GM19438 (cell line): ENCODE data around the gene DCHS1.

Experiments used
- ATAC-seq: cut with Tn5 transposase; IDR thresholded peaks from one replicate; pipeline ENCODE4 v1.9.1; 2021; ENCODE audit warnings: low read depth; ENCODE audit not compliant: unreplicated experiment

Gene DCHS1

GRCh38 chr11:6613496-6613895 is 42.1 kb downstream of the DCHS1 start:
- no peak for ATAC-seq

- peak; percentile 88 for ATAC-seq
Measured at GRCh38 chr11:6612213-6613041, 43.2 kb downstream of the DCHS1 start, which contains the start of gene TAF10. Gene TAF10 (minus strand): TSS chr11:6612216. CDS start chr11:6612189, 27 bp downstream.

- ATAC-seq: no peak
Measured at GRCh38 chr11:6611963-6612212, 43.7 kb downstream of the DCHS1 start.

GRCh38 chr11:6611092-6611962 is 44.3 kb downstream of the DCHS1 start:
- ATAC-seq: peak; percentile 7

- no peak for ATAC-seq
Measured at GRCh38 chr11:6610591-6610990, 45.0 kb downstream of the DCHS1 start.

- ATAC-seq: no peak
Measured at GRCh38 chr11:6609502-6610015, 46.0 kb downstream of the DCHS1 start.

- ATAC-seq: no peak
Measured at GRCh38 chr11:6608726-6609501, 46.7 kb downstream of the DCHS1 start.

GRCh38 chr11:6608011-6608410 is 47.6 kb downstream of the DCHS1 start:
- no peak for ATAC-seq

- no peak for ATAC-seq
Measured at GRCh38 chr11:6607190-6607795, 48.3 kb downstream of the DCHS1 start.

- ATAC-seq: peak; percentile 58
Measured at GRCh38 chr11:6606471-6607189, 49.0 kb downstream of the DCHS1 start.

- no peak for ATAC-seq
Measured at GRCh38 chr11:6604790-6605189, 50.8 kb downstream of the DCHS1 start.

- ATAC-seq: peak; percentile 49
Measured at GRCh38 chr11:6604081-6604626, 51.5 kb downstream of the DCHS1 start.

GRCh38 chr11:6603287-6604080 is 52.1 kb downstream of the DCHS1 start, which contains the start of the genes ILK and RRP8:
Gene ILK (plus strand): TSS chr11:6603774. CDS start chr11:6604272, 498 bp downstream.
Gene RRP8 (minus strand): TSS chr11:6603616. CDS start chr11:6603502, 114 bp downstream.
- ATAC-seq: peak; percentile 61

GRCh38 chr11:6602096-6602940 is 53.3 kb downstream of the DCHS1 start:
- no peak for ATAC-seq

GRCh38 chr11:6601041-6601461 is 54.6 kb downstream of the DCHS1 start:
- no peak for ATAC-seq

- ATAC-seq: no peak
Measured at GRCh38 chr11:6599881-6600390, 55.7 kb downstream of the DCHS1 start.

- ATAC-seq: no peak
Measured at GRCh38 chr11:6599449-6599848, 56.2 kb downstream of the DCHS1 start.
